ENCODE results near the gene ORM2.

The ORM2 gene

GRCh38 chr9:114294664-114295063, 35.0 kb upstream of the ORM2 start:
- DNase-seq (ENCODE audit: low spot score), result no peak

GRCh38 chr9:114296338-114296737, 33.3 kb upstream of the ORM2 start:
- DNase-seq (ENCODE audit: low spot score), result no peak

- DNase-seq (ENCODE audit: low spot score), result no peak
Observed at GRCh38 chr9:114299286-114300152, 30.1 kb upstream of the ORM2 start.

GRCh38 chr9:114300153-114300845, 29.4 kb upstream of the ORM2 start:
- DNase-seq (ENCODE audit: low spot score), result no peak

- no peak for DNase-seq (ENCODE audit: low spot score)
Observed at GRCh38 chr9:114300846-114301797, 28.5 kb upstream of the ORM2 start.

GRCh38 chr9:114301798-114302565, 27.7 kb upstream of the ORM2 start:
- no peak for DNase-seq (ENCODE audit: low spot score)

GRCh38 chr9:114302727-114303126, 26.9 kb upstream of the ORM2 start:
- no peak for DNase-seq (ENCODE audit: low spot score)

GRCh38 chr9:114303571-114303970, 26.1 kb upstream of the ORM2 start:
- no peak for DNase-seq (ENCODE audit: low spot score)

- DNase-seq (ENCODE audit: low spot score), result no peak
Observed at GRCh38 chr9:114303977-114304376, 25.7 kb upstream of the ORM2 start.

- DNase-seq (ENCODE audit: low spot score), result no peak
Observed at GRCh38 chr9:114304416-114305188, 25.1 kb upstream of the ORM2 start.

GRCh38 chr9:114307899-114308267, 21.8 kb upstream of the ORM2 start:
- DNase-seq (ENCODE audit: low spot score), result no peak

- no peak for DNase-seq (ENCODE audit: low spot score)
Observed at GRCh38 chr9:114308361-114308950, 21.2 kb upstream of the ORM2 start.

GRCh38 chr9:114309096-114309495, 20.6 kb upstream of the ORM2 start:
- no peak for DNase-seq (ENCODE audit: low spot score)

GRCh38 chr9:114310471-114311450, 18.9 kb upstream of the ORM2 start:
- no peak for DNase-seq (ENCODE audit: low spot score)

GRCh38 chr9:114311571-114312512, 17.8 kb upstream of the ORM2 start:
- no peak for DNase-seq (ENCODE audit: low spot score)

GRCh38 chr9:114312513-114312875, 17.2 kb upstream of the ORM2 start:
- no peak for DNase-seq (ENCODE audit: low spot score)

GRCh38 chr9:114313186-114313585, 16.5 kb upstream of the ORM2 start:
- no peak for DNase-seq (ENCODE audit: low spot score)

GRCh38 chr9:114314256-114314867, 15.3 kb upstream of the ORM2 start:
- no peak for DNase-seq (ENCODE audit: low spot score)

All from hematopoietic multipotent progenitor cell treated with erythropoietin and hydrocortisone succinate and interleukin-3 and kit ligand, for 17 days (in vitro differentiated cells).